ENCODE measurements around the gene POLE.

DNA sequence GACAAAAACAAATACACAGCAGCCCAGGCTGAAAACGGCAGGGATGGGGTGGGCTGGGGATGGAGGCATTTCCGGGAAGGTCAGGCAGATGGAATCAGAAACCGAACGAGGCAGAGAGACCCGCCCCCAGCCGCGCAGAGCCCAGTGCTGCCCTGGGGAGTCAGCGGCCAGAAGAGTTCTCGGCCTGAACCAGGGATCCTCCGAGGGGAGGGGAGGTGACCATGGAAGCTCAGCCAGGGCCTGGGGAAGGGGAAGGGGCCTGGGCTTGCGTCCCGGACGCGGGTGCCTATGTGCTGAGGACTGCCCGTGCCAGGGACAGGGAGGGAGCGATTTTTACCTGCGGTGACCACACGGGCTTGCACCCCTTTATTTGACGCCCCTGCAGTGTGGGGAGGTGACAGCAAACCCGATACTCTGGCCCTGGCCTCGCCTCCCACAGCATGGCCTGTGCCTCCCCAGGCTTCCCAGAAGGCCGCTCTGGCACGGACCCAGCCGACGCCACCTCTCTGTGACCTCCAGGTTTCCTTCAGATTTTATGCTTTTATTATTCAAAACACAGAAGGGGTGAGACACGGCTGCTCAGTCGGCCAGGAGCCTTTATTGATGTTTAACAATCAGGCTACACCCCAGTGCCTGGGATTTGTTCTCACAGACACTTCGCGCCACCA is 84.4 kb downstream of the POLE start:
- TF ChIP-seq, protein P1, sequence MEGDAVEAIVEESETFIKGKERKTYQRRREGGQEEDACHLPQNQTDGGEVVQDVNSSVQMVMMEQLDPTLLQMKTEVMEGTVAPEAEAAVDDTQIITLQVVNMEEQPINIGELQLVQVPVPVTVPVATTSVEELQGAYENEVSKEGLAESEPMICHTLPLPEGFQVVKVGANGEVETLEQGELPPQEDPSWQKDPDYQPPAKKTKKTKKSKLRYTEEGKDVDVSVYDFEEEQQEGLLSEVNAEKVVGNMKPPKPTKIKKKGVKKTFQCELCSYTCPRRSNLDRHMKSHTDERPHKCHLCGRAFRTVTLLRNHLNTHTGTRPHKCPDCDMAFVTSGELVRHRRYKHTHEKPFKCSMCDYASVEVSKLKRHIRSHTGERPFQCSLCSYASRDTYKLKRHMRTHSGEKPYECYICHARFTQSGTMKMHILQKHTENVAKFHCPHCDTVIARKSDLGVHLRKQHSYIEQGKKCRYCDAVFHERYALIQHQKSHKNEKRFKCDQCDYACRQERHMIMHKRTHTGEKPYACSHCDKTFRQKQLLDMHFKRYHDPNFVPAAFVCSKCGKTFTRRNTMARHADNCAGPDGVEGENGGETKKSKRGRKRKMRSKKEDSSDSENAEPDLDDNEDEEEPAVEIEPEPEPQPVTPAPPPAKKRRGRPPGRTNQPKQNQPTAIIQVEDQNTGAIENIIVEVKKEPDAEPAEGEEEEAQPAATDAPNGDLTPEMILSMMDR (conservative IDR thresholded peaks at IDR 0.05; ENCODE audit: low read length), result no peak
- TF ChIP-seq EZH2phosphoT487 (IDR thresholded peaks at IDR 0.05; ENCODE audit: borderline replicate concordance), result no peak
